GM12865 (cell line): ENCODE data around the gene LAS1L.
"Not testable (repeated sequence)": the region's sequence is repeated elsewhere in the genome, so short reads cannot be mapped to it uniquely, and the experiment has no call there.

ENCODE experiments used
- DNase-seq: peaks from one replicate; pipeline ENCODE4 v3.0.0; 2010; ENCODE audit warnings: low read depth
- H3K4me3 ChIP-seq: 2 replicates; pipeline ENCODE4 v1.5.1; 2011; ENCODE audit warnings: mild to moderate bottlenecking, low read depth, low read length, control low read depth
- CTCF ChIP-seq: IDR thresholded peaks from 2 replicates; pipeline ENCODE4 v1.5.1; 2011; ENCODE audit warnings: low read length, control low read depth, low read depth, inconsistent platforms; ENCODE audit not compliant: insufficient read depth; ENCODE audit errors: missing control alignments

The LAS1L gene

DNA sequence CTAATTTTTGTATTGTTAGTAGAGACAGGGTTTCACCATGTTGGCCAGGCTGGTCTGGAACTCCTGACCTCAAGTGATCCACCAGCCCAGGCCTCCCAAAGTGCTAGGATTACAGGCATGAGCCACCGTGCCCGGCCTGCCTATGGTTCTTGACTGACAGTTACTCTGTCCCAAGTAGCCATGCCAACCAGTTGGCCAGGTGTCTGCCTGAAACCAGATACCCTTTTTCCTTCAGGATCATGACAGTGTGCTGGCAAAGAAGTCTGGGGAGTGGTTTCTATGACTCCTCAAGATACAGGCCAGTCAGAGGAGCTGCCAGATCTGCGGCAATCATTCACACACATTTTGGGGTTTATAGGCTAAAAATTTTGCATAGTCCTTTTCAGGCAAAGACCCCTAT, 1.7 kb upstream of the LAS1L start:
- TF ChIP-seq CTCF = no peak
- DNase-seq = no peak
- H3K4me3 ChIP-seq = no peak overlapping the region

DNA sequence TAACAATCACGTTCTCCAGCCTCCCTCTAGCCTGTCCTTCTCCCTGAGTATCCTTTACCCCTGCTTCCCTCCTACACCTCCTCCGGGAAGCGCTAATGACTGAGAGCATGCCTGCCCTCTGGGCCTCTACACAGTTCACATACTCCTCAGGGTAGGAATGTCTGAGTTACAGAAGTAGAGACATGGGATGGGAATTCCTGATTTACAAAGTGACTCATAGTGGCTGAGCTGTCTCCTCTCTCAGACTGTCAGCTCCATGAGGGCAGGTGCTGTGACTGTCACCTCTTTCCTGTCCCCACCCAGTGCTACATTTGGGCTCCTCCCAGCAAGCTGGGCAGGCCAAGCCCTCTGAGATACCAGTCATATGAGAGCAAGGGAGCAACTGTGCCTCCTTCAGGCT, 2.6 kb downstream of the LAS1L start:
- DNase-seq = no peak
- H3K4me3 ChIP-seq = no peak overlapping the region
- no peak for TF ChIP-seq CTCF

- TF ChIP-seq CTCF = peak; percentile 86
- DNase-seq = peak; percentile 39
- H3K4me3 ChIP-seq = no peak overlapping the region
Observed at GRCh38 chrX:65528705-65529340, 5.8 kb downstream of the LAS1L start.

DNA sequence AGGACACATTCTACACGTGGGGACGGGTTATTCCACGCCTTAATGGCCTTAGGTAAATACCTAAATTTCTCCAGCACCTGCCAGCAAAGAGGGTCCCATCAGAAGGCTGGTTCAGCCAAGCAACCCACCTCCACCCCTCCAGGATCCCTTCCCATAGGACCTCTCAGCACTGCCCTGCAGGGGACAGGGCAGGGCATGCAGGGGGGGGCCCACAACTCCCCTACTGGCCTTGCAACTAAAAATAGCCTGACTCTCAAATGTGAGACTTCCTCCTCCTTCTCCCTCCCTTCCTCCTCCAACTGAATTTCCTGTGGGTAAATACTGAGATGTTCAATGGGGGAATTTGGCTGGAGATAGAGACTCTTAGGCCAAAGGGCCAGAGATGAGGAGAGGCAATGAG, 6.3 kb downstream of the LAS1L start:
- TF ChIP-seq CTCF = no peak
- DNase-seq = no peak
- H3K4me3 ChIP-seq = no peak overlapping the region

- TF ChIP-seq CTCF = no peak
- no peak overlapping the region for H3K4me3 ChIP-seq
- no peak for DNase-seq
Observed at GRCh38 chrX:65524139-65524538, 10.4 kb downstream of the LAS1L start.

DNA sequence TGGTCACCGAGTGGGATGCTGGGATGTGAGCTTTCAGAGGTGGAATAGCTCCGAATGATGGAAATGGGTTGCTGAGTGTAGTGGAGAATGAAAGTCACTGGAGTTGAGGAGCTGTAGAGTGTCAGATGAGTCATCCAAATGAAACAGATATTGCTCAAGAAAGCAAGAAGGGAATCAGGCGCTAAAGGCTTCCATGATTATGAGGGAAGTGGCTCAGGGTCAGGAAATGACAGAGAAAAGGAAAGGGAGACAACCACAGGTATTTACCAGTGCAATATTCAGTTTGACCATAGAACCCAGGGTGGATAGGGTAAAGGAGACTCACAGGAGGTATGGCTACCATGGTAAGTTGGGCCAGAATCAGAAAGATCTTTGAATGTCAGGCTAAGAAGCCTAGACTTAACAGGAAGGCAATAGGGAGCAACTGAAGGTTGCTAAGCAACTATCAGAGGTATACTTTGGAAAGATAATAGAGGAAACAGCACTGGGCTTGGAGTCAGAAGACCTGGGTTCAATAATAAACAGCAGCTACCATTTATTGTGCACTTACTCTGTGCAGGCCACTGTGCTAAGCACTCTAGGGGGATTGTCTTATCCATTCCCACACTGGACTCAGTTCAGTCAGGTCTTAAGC, 11.7 kb downstream of the LAS1L start:
- DNase-seq = no peak

DNA sequence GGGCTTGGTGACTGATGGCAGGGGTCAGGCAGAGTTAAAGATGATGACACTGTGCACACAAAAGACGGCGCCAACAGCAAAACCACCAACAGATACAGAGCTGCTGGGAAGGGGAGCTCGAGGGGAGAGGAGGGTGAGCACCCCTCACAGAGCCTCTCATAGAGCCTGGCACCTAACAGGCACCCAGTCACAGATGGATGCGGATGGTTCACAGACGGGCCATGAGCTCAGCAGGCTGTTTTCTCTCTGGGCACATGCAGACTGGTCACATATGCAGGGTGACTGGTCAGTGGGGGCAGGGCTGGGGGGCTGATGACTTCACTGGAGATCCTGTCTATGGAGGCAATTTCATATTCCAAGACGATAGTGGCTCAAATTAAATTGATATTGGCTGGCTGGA, 15.1 kb downstream of the LAS1L start:
- H3K4me3 ChIP-seq, DNase-seq: not testable (repeated sequence)

More for the DNA sequence above, 11.7 kb downstream of the LAS1L start:
- no peak overlapping the region for H3K4me3 ChIP-seq
- TF ChIP-seq CTCF = no peak

DNA sequence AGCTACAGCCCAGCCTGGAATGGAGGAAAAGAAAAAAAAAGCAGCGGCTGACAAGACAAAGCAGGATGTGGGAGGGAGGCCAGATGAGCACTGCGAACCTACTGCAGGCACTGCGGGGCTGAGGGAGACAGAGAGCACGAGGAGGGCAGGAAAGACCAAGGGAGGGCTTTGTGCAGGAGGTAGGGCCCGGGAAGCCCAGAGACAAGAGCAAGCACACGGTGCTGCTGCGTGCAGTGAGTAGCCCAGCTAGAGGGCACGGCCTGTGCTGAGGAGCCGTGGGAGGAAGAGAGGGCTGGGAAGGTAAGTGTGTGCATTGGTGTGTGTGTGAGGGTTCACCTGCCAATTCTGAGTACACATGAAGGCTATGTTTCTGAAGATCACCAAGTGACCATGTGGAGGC, 15.6 kb downstream of the LAS1L start:
- not testable (repeated sequence) for DNase-seq, H3K4me3 ChIP-seq
